GM23338 (cell line): ENCODE results near the gene ADAT3. TPM values are rescaled to one million over a fixed set of nuclear protein-coding genes. Genes with fewer than 3 reads are reported as not detected.
A peak's percentile ranks its signal among the peaks of the same experiment; 100 is the strongest.

Experiments
- ATAC-seq: fragments of 200-7000 bp; cut with Tn5 transposase; 3 replicates; pipeline ENCODE4 v1.9.1; 2020
- DNase-seq: peaks from one replicate; pipeline ENCODE4 v3.0.0-alpha.2; 2015; ENCODE audit warnings: low spot score
- H2AFZ ChIP-seq: fragments of 200-600 bp; sonication (generic); 2 replicates; pipeline ENCODE4 v1.8.0; 2016; ENCODE audit warnings: antibody characterized with exemption, mild to moderate bottlenecking, moderate library complexity
- H3F3A ChIP-seq: fragments of 200-600 bp; sonication (generic); replicated peaks from 2 replicates; pipeline ENCODE4 v1.8.0; 2017; ENCODE audit warnings: antibody characterized with exemption, mixed run types, low read depth
- H3K27ac ChIP-seq: fragments of 200-600 bp; sonication (generic); 2 replicates; pipeline ENCODE4 v1.6.1; 2016; ENCODE audit warnings: low read depth
- H3K27me3 ChIP-seq: fragments of 200-600 bp; sonication (generic); 2 replicates; pipeline ENCODE4 v1.8.0; 2016; ENCODE audit warnings: mild to moderate bottlenecking, mixed run types, moderate library complexity; ENCODE audit not compliant: insufficient read depth
- H3K36me3 ChIP-seq: fragments of 200-600 bp; sonication (generic); 2 replicates; pipeline ENCODE4 v1.8.0; 2016; ENCODE audit warnings: mild to moderate bottlenecking; ENCODE audit not compliant: insufficient read depth
- H3K4me1 ChIP-seq: fragments of 200-600 bp; sonication (generic); 2 replicates; pipeline ENCODE4 v1.8.0; 2016; ENCODE audit warnings: mild to moderate bottlenecking, moderate library complexity; ENCODE audit not compliant: insufficient read depth
- H3K4me2 ChIP-seq: fragments of 200-600 bp; sonication (generic); 2 replicates; pipeline ENCODE4 v1.7.1; 2017; ENCODE audit warnings: mixed run types
- H3K4me3 ChIP-seq: fragments of 200-600 bp; sonication (generic); 2 replicates; pipeline ENCODE4 v1.6.1; 2016; ENCODE audit warnings: mixed run types
- H3K79me2 ChIP-seq: fragments of 200-600 bp; sonication (generic); replicated peaks from 2 replicates; pipeline ENCODE4 v1.8.0; 2017; ENCODE audit warnings: mild to moderate bottlenecking; ENCODE audit not compliant: insufficient read depth
- H3K9me2 ChIP-seq: fragments of 200-600 bp; sonication (generic); 2 replicates; pipeline ENCODE4 v1.8.0; 2017; ENCODE audit not compliant: insufficient read depth
- H4K20me1 ChIP-seq: fragments of 200-600 bp; sonication (generic); replicated peaks from 2 replicates; pipeline ENCODE4 v1.8.0; 2017; ENCODE audit warnings: mild to moderate bottlenecking; ENCODE audit not compliant: insufficient read depth
- H3K27ac Mint-ChIP-seq: 2 replicates; pipeline ENCODE4 v1.8.0; 2020; ENCODE audit warnings: inconsistent platforms, mild to moderate bottlenecking, moderate library complexity, mixed read lengths
- H3K27me3 Mint-ChIP-seq: 3 replicates; pipeline ENCODE4 v1.8.0; 2022; ENCODE audit warnings: low read depth, mild to moderate bottlenecking, moderate library complexity, mixed read lengths, inconsistent platforms; ENCODE audit not compliant: insufficient read depth, poor library complexity
- H3K36me3 Mint-ChIP-seq: 3 replicates; pipeline ENCODE4 v1.8.0; 2021; ENCODE audit warnings: low read depth, mild to moderate bottlenecking, inconsistent platforms, moderate library complexity, mixed read lengths
- H3K4me1 Mint-ChIP-seq: 3 replicates; pipeline ENCODE4 v1.8.0; 2020; ENCODE audit warnings: mild to moderate bottlenecking, inconsistent platforms, mixed read lengths
- H3K4me3 Mint-ChIP-seq: 3 replicates; pipeline ENCODE4 v1.8.0; 2021; ENCODE audit warnings: moderate library complexity, mild to moderate bottlenecking, inconsistent platforms, mixed read lengths
- H3K9me3 Mint-ChIP-seq: 3 replicates; pipeline ENCODE4 v1.8.0; 2020; ENCODE audit warnings: moderate library complexity, mild to moderate bottlenecking, inconsistent platforms, mixed read lengths
- CREB1 ChIP-seq: fragments of 250-450 bp; sonication (Bioruptor Pico); IDR thresholded peaks from 2 replicates; pipeline ENCODE4 v1.5.0; 2020; ENCODE audit warnings: low read depth, mild to moderate bottlenecking, moderate library complexity
- EZH2phosphoT487 ChIP-seq: fragments of 200-600 bp; sonication (generic); IDR thresholded peaks from one replicate; pipeline ENCODE4 v1.8.1; 2018; ENCODE audit warnings: antibody characterized with exemption; ENCODE audit not compliant: unreplicated experiment
- JUNB ChIP-seq: IDR thresholded peaks from one replicate; pipeline ENCODE4 v1.6.1; 2016; ENCODE audit warnings: antibody characterized with exemption; ENCODE audit not compliant: unreplicated experiment
- NANOG ChIP-seq: IDR thresholded peaks from 2 replicates; pipeline ENCODE4 v1.6.1; 2016; ENCODE audit warnings: antibody characterized with exemption, borderline replicate concordance
- POLR2AphosphoS5 ChIP-seq: IDR thresholded peaks from 2 replicates; pipeline ENCODE4 v1.6.1; 2016; ENCODE audit warnings: antibody characterized with exemption, low read depth
- ZNF462 ChIP-seq: fragments of 250-450 bp; sonication (Bioruptor Pico); IDR thresholded peaks from 2 replicates; pipeline ENCODE4 v1.5.0; 2020; ENCODE audit warnings: mild to moderate bottlenecking, moderate library complexity
- polyA plus RNA-seq: library from polyadenylated mRNA; unstranded; fragments of >200 nt; fragmentation: Nextera tagmentation; extraction: Ambion mirVana; gene quantifications from 2 replicates; pipeline ENCODE4 v1.2.1, GENCODE V29; 2016
- total RNA-seq: library from RNA; depleted of rRNA; stranded (reverse); fragments of >200 nt; shearing (Covaris generic); gene quantifications from 2 replicates; pipeline ENCODE4 v1.2.3, GENCODE V29; 2014
- TF ChIP-seq, protein P1 (sequence below): IDR thresholded peaks from 2 replicates; pipeline ENCODE4 v1.6.1; 2016; ENCODE audit warnings: antibody characterized with exemption

Gene ADAT3
- total and polyA plus RNA-seq, 2 experiments from 2014 or later = 7.9 to 12.4 TPM

GRCh38 chr19:1865172-1866010, 39.8 kb upstream of the ADAT3 start:
- H3K27ac ChIP-seq = peak overlapping the region; percentile 79; the same call in 1 of the 2 replicates
- Mint-ChIP-seq H3K27ac (no peak overlapping the region), H3K9me3 (no peaks in the 10 kb centered on the region), H3K4me1 (peaks cover 15% of the 10 kb centered on the region; the same call in 2 of the 3 replicates), H3K4me3 (peak overlapping the region; percentile 78), H3K27me3 (peaks cover 20% of the 10 kb centered on the region), H3K36me3 (no peaks in the 10 kb centered on the region; the same call in 2 of the 3 replicates)
- H3K4me2 ChIP-seq = peak overlapping the region; percentile 94
- TF ChIP-seq EZH2phosphoT487 (no peak), NANOG (no peak), JUNB (no peak)
- DNase-seq (no peak), ATAC-seq (no peak)
- peaks cover 16% of the 10 kb centered on the region for H3K27me3 ChIP-seq
- H3F3A ChIP-seq = 0 out of 2 replicates have a peak, but pooled peaks cover 6% of the 10 kb centered on the region
- no peak overlapping the region for H2AFZ ChIP-seq
- no peaks in the 10 kb centered on the region for H3K36me3 ChIP-seq
- H4K20me1 ChIP-seq = peaks cover 5% of the 10 kb centered on the region; the same call in 1 of the 2 replicates
- peaks cover 22% of the 10 kb centered on the region for H3K79me2 ChIP-seq
- peak overlapping the region; percentile 92 for H3K4me3 ChIP-seq
- H3K9me2 ChIP-seq = no peaks in the 10 kb centered on the region
- peaks cover 20% of the 10 kb centered on the region for H3K4me1 ChIP-seq

GRCh38 chr19:1866693-1867348, 38.4 kb upstream of the ADAT3 start:
- Mint-ChIP-seq H3K9me3 (no peaks in the 10 kb centered on the region), H3K36me3 (no peaks in the 10 kb centered on the region; the same call in 2 of the 3 replicates)
- TF ChIP-seq ZNF462 (CRISPR knock-in tag) (no peak), EZH2phosphoT487 (no peak), CREB1 (CRISPR knock-in tag) (no peak), JUNB (no peak), POLR2AphosphoS5 (0 out of 2 replicates have a peak, but pooled peaks have one; percentile 13)
- TF ChIP-seq, protein P1, sequence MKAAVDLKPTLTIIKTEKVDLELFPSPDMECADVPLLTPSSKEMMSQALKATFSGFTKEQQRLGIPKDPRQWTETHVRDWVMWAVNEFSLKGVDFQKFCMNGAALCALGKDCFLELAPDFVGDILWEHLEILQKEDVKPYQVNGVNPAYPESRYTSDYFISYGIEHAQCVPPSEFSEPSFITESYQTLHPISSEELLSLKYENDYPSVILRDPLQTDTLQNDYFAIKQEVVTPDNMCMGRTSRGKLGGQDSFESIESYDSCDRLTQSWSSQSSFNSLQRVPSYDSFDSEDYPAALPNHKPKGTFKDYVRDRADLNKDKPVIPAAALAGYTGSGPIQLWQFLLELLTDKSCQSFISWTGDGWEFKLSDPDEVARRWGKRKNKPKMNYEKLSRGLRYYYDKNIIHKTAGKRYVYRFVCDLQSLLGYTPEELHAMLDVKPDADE = no peak

More at GRCh38 chr19:1866693-1867348, 38.4 kb upstream of the ADAT3 start:
- ATAC-seq = no peak
- Histone ChIP-seq H3K4me2 (no peak overlapping the region), H4K20me1 (no peaks in the 10 kb centered on the region; the same call in 1 of the 2 replicates), H3K36me3 (no peaks in the 10 kb centered on the region), H3K4me1 (peaks cover 6% of the 10 kb centered on the region), H3K27me3 (peaks cover 6% of the 10 kb centered on the region), H2AFZ (no peak overlapping the region), H3K79me2 (peaks cover 8% of the 10 kb centered on the region), H3K9me2 (no peaks in the 10 kb centered on the region), H3F3A (0 out of 2 replicates have a peak, but pooled peaks cover 6% of the 10 kb centered on the region), H3K27ac (no peak overlapping the region), H3K4me3 (no peak overlapping the region)
- Mint-ChIP-seq H3K27ac (no peak overlapping the region), H3K4me1 (peaks cover 5% of the 10 kb centered on the region; the same call in 1 of the 3 replicates), H3K27me3 (peaks cover 16% of the 10 kb centered on the region), H3K4me3 (no peak overlapping the region)
- DNase-seq = no peak
